ENCODE measurements around the gene PPIF. TPM values are rescaled to one million over a fixed set of nuclear protein-coding genes. Genes with fewer than 3 reads are reported as not detected.

PPIF gene
- total RNA-seq, 1 donor from 2014 or later = 161 TPM

GRCh38 chr10:79308969-79309665, 38.2 kb upstream of the PPIF start:
- Mint-ChIP-seq H3K4me3 (no peak overlapping the region), H3K27me3 (no peaks in the 10 kb centered on the region), H3K4me1 (peaks cover 5% of the 10 kb centered on the region), H3K36me3 (ENCODE audit: low read depth) (peaks cover 52% of the 10 kb centered on the region), H3K27ac (peak overlapping the region; percentile 72), H3K9me3 (no peaks in the 10 kb centered on the region)
- DNase-seq = no peak
- intact Hi-C loops (cut with micrococcal nuclease) = no loop called here

- Mint-ChIP-seq H3K9me3 (no peaks in the 10 kb centered on the region), H3K4me1 (peaks cover 5% of the 10 kb centered on the region), H3K4me3 (no peak overlapping the region), H3K36me3 (ENCODE audit: low read depth) (peaks cover 53% of the 10 kb centered on the region), H3K27ac (no peak overlapping the region), H3K27me3 (no peaks in the 10 kb centered on the region)
- DNase-seq = no peak
- intact Hi-C loops (cut with micrococcal nuclease) = no loop called here
Measured at GRCh38 chr10:79310200-79310865, 36.9 kb upstream of the PPIF start.

DNA sequence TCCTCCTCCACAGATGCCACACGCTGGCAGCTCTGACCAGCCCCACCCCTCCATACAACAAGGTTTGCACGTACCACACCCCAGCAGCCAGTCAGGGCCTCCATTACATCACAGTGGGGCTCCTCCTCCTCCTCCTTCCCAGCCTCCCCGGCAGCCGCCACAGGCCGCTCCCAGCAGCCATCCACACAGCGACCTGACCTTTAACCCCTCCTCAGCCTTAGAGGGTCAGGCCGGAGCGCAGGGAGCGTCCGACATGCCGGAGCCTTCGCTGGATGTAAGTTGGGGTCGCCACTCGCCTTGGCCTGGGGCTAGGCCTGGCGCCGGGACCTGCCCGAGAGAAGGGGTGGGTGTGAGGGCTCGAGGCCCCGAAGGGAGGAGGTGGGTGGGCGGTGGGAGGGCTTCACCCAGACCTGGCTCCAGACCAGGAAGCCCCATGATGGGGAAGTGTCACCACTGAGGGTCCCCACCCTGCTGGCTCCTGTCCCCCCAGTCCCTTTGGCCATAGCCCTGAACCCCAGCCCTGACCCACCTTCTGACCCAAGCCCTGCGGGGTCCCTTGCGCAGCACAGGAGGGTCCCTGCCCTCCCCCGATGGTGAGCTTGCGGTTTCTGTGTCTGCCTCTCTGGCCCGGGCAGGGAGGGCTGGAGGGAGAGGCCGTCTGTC, 36.2 kb upstream of the PPIF start:
- H3K27me3 Mint-ChIP-seq = no peaks in the 10 kb centered on the region
- H3K36me3 Mint-ChIP-seq (ENCODE audit: low read depth) = peaks cover 51% of the 10 kb centered on the region
- H3K4me1 Mint-ChIP-seq = peaks cover 8% of the 10 kb centered on the region
- intact Hi-C loops (cut with micrococcal nuclease) = no loop called here
- no peak for DNase-seq
- H3K4me3 Mint-ChIP-seq = no peak overlapping the region
- H3K27ac Mint-ChIP-seq = no peak overlapping the region
- H3K9me3 Mint-ChIP-seq = no peaks in the 10 kb centered on the region

GRCh38 chr10:79311581-79312407, 35.5 kb upstream of the PPIF start:
- Mint-ChIP-seq H3K4me3 (no peak overlapping the region), H3K27me3 (no peaks in the 10 kb centered on the region), H3K9me3 (no peaks in the 10 kb centered on the region), H3K36me3 (ENCODE audit: low read depth) (peaks cover 48% of the 10 kb centered on the region), H3K27ac (peak overlapping the region; percentile 8), H3K4me1 (peaks cover 14% of the 10 kb centered on the region)
- DNase-seq = no peak
- intact Hi-C loops (cut with micrococcal nuclease) = no loop called here

- no peak overlapping the region for H3K4me3 Mint-ChIP-seq
- DNase-seq = no peak
- intact Hi-C loops (cut with micrococcal nuclease) = no loop called here
- H3K9me3 Mint-ChIP-seq = no peaks in the 10 kb centered on the region
- peaks cover 2% of the 10 kb centered on the region for H3K27me3 Mint-ChIP-seq
- peaks cover 23% of the 10 kb centered on the region for H3K4me1 Mint-ChIP-seq
- H3K27ac Mint-ChIP-seq = no peak overlapping the region
- peaks cover 43% of the 10 kb centered on the region for H3K36me3 Mint-ChIP-seq (ENCODE audit: low read depth)
Measured at GRCh38 chr10:79312601-79313187, 34.6 kb upstream of the PPIF start.

DNA sequence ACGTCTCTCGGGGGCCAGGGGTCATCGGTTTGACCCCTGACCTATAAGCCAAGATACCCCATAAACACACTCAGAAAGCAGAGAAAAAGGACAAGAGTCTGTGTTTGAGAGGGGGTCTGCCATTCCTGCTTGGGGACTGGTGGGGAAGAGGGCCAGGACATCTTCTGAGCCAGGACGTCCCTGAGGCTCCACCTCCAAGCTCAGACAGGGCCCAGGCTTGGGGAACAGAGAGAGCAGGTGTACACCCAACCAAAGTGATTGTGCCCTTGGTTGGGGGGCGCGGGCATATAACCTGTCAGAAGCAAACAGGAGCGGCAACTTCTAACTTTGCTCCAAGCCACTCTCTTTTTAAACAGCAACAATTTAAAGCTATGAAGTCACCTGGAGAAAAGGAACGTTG, 33.9 kb upstream of the PPIF start:
- Mint-ChIP-seq H3K27me3 (peaks cover 3% of the 10 kb centered on the region), H3K4me3 (no peak overlapping the region), H3K36me3 (ENCODE audit: low read depth) (peaks cover 39% of the 10 kb centered on the region), H3K4me1 (peaks cover 29% of the 10 kb centered on the region), H3K27ac (no peak overlapping the region), H3K9me3 (no peaks in the 10 kb centered on the region)
- intact Hi-C loops (cut with micrococcal nuclease) = no loop called here
- DNase-seq = no peak

GRCh38 chr10:79313911-79314439, 33.3 kb upstream of the PPIF start:
- no peak overlapping the region for H3K4me3 Mint-ChIP-seq
- DNase-seq = no peak
- intact Hi-C loops (cut with micrococcal nuclease) = no loop called here
- H3K4me1 Mint-ChIP-seq = peaks cover 36% of the 10 kb centered on the region
- H3K27me3 Mint-ChIP-seq = peaks cover 3% of the 10 kb centered on the region
- H3K9me3 Mint-ChIP-seq = peaks cover 6% of the 10 kb centered on the region
- peak overlapping the region; percentile 31 for H3K27ac Mint-ChIP-seq
- H3K36me3 Mint-ChIP-seq (ENCODE audit: low read depth) = peaks cover 41% of the 10 kb centered on the region

- Mint-ChIP-seq H3K4me3 (no peak overlapping the region), H3K27ac (peak overlapping the region; percentile 23), H3K9me3 (peaks cover 13% of the 10 kb centered on the region), H3K36me3 (ENCODE audit: low read depth) (peaks cover 38% of the 10 kb centered on the region), H3K27me3 (peaks cover 3% of the 10 kb centered on the region), H3K4me1 (peaks cover 43% of the 10 kb centered on the region)
- no peak for DNase-seq
- intact Hi-C loops (cut with micrococcal nuclease) = no loop called here
Measured at GRCh38 chr10:79314761-79315601, 32.3 kb upstream of the PPIF start.

DNA sequence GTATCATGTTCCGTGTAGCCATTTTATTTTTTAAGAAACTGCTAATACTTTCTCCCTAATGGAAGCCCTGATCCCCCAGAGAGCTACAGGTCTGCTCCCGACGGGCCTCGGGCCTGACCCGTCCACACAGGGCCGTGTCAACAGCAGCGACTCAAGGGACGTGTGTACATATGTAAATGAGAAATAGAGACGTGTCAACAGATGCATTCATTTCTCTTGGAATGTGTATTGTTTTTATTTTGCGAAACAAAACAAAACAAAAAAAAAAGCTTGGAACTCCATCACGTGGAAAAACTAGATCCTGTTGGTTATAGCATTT, 31.7 kb upstream of the PPIF start:
- intact Hi-C loops (cut with micrococcal nuclease) = no loop called here
- Mint-ChIP-seq H3K27ac (no peak overlapping the region), H3K36me3 (ENCODE audit: low read depth) (peaks cover 38% of the 10 kb centered on the region), H3K27me3 (peaks cover 3% of the 10 kb centered on the region), H3K4me1 (peaks cover 49% of the 10 kb centered on the region), H3K9me3 (peaks cover 13% of the 10 kb centered on the region), H3K4me3 (no peak overlapping the region)
- DNase-seq = no peak

- intact Hi-C loops (cut with micrococcal nuclease) = loop anchor here (1.0 to 2.0 kb wide), 5 partner anchors 14 to 75 kb away; partner anchors contain the start of gene PPIF
- peak; percentile 75 for DNase-seq
- Mint-ChIP-seq H3K27me3 (peaks cover 3% of the 10 kb centered on the region), H3K9me3 (peaks cover 13% of the 10 kb centered on the region), H3K27ac (peak overlapping the region; percentile 90), H3K4me1 (peaks cover 59% of the 10 kb centered on the region), H3K36me3 (ENCODE audit: low read depth) (peaks cover 32% of the 10 kb centered on the region), H3K4me3 (peak overlapping the region; percentile 76)
Measured at GRCh38 chr10:79316671-79317431, 30.4 kb upstream of the PPIF start.

- H3K27me3 Mint-ChIP-seq = peaks cover 3% of the 10 kb centered on the region
- H3K4me3 Mint-ChIP-seq = peak overlapping the region; percentile 76
- peaks cover 13% of the 10 kb centered on the region for H3K9me3 Mint-ChIP-seq
- peaks cover 27% of the 10 kb centered on the region for H3K36me3 Mint-ChIP-seq (ENCODE audit: low read depth)
- H3K4me1 Mint-ChIP-seq = peaks cover 72% of the 10 kb centered on the region
- intact Hi-C loops (cut with micrococcal nuclease) = no loop called here
- peak overlapping the region; percentile 90 for H3K27ac Mint-ChIP-seq
- DNase-seq = peak; percentile 70
Measured at GRCh38 chr10:79318369-79318768, 28.9 kb upstream of the PPIF start.

- H3K4me1 Mint-ChIP-seq = peaks cover 81% of the 10 kb centered on the region
- no peak for DNase-seq
- intact Hi-C loops (cut with micrococcal nuclease) = no loop called here
- H3K9me3 Mint-ChIP-seq = peaks cover 13% of the 10 kb centered on the region
- peaks cover 3% of the 10 kb centered on the region for H3K27me3 Mint-ChIP-seq
- H3K27ac Mint-ChIP-seq = peak overlapping the region; percentile 90
- peaks cover 21% of the 10 kb centered on the region for H3K36me3 Mint-ChIP-seq (ENCODE audit: low read depth)
- peak overlapping the region; percentile 76 for H3K4me3 Mint-ChIP-seq
Measured at GRCh38 chr10:79319115-79319771, 28.0 kb upstream of the PPIF start.
